IMR-90 (cell line): Measurements from ENCODE around the gene SLC16A1. TPM values are rescaled to one million over a fixed set of nuclear protein-coding genes. Genes with fewer than 3 reads are reported as not detected.

Experiments used
- ATAC-seq: fragments of 200-7000 bp; cut with Tn5 transposase; 2 replicates; pipeline ENCODE4 v1.9.1; 2020; ENCODE audit warnings: low read depth, mild to moderate bottlenecking, moderate library complexity
- BruUV-seq: library from RNA; stranded (reverse); fragments of 400-500 nt; replicated peaks from 2 replicates; lab custom pipeline; 2021; lab: Mats Ljungman, UMichigan
- CTCF ChIA-PET: fragments of 300-600 bp; formaldehyde crosslinking; extraction: SDS; loops from one replicate; lab custom pipeline; 2021; ENCODE audit warnings: antibody characterized with exemption; lab: Yijun Ruan, JAX
- POLR2A ChIA-PET: fragments of 300-600 bp; sonication (Branson Sonifier 250); formaldehyde crosslinking; loops from one replicate; lab custom pipeline; 2022; ENCODE audit warnings: antibody characterized with exemption; ENCODE audit not compliant: unreplicated experiment; lab: Charles Lee
- DNase-seq: peaks from one replicate; pipeline ENCODE4 v3.0.0; 2013
- H2AFZ ChIP-seq: replicated peaks from 2 replicates; pipeline ENCODE3; 2013; ENCODE audit warnings: low read length, mild to moderate bottlenecking; ENCODE audit not compliant: poor library complexity
- H2AK5ac ChIP-seq: 2 replicates; pipeline ENCODE4 v1.6.1; 2013; ENCODE audit warnings: low read depth, low read length, inconsistent platforms
- H2AK9ac ChIP-seq: replicated peaks from 2 replicates; pipeline ENCODE3; 2013; ENCODE audit warnings: mild to moderate bottlenecking, low read depth, low read length, moderate library complexity; ENCODE audit not compliant: poor library complexity
- H2BK120ac ChIP-seq: 2 replicates; pipeline ENCODE4 v1.6.1; 2013; ENCODE audit warnings: low read depth, low read length, inconsistent platforms
- H2BK15ac ChIP-seq: 3 replicates; pipeline ENCODE4 v1.6.1; 2013; ENCODE audit warnings: low read depth, low read length, inconsistent platforms
- H2BK20ac ChIP-seq: 2 replicates; pipeline ENCODE4 v1.6.1; 2013; ENCODE audit warnings: low read depth, mild to moderate bottlenecking, inconsistent platforms, low read length, moderate library complexity
- H2BK5ac ChIP-seq: 2 replicates; pipeline ENCODE4 v1.6.1; 2013; ENCODE audit warnings: mild to moderate bottlenecking, low read depth, low read length, inconsistent platforms; ENCODE audit not compliant: poor library complexity, severe bottlenecking
- H3K14ac ChIP-seq: replicated peaks from 2 replicates; pipeline ENCODE4 v1.6.1; 2013; ENCODE audit warnings: low read depth, low read length, inconsistent platforms
- H3K18ac ChIP-seq: 2 replicates; pipeline ENCODE4 v1.6.1; 2013; ENCODE audit warnings: low read depth, low read length, control low read depth
- H3K23ac ChIP-seq: 2 replicates; pipeline ENCODE4 v1.6.1; 2013; ENCODE audit warnings: low read depth, low read length, inconsistent platforms
- H3K27ac ChIP-seq: 2 replicates; pipeline ENCODE4 v1.5.1; 2013; ENCODE audit warnings: mild to moderate bottlenecking, control low read depth, low read length; ENCODE audit not compliant: insufficient read depth
- H3K27me3 ChIP-seq: 2 replicates; pipeline ENCODE4 v1.6.1; 2013; ENCODE audit warnings: low read length; ENCODE audit not compliant: control insufficient read depth, insufficient read depth
- H3K36me3 ChIP-seq: 2 replicates; pipeline ENCODE4 v1.6.1; 2013; ENCODE audit warnings: low read length, mixed read lengths; ENCODE audit not compliant: control insufficient read depth, insufficient read depth
- H3K4ac ChIP-seq: 2 replicates; pipeline ENCODE4 v1.6.1; 2013; ENCODE audit warnings: low read depth, low read length, inconsistent platforms
- H3K4me1 ChIP-seq: 2 replicates; pipeline ENCODE4 v1.6.1; 2013; ENCODE audit warnings: low read length, mixed read lengths; ENCODE audit not compliant: control insufficient read depth, insufficient read depth
- H3K4me2 ChIP-seq: 2 replicates; pipeline ENCODE4 v1.6.1; 2013; ENCODE audit warnings: low read depth, mild to moderate bottlenecking, control low read depth, low read length, moderate library complexity
- H3K4me3 ChIP-seq: 2 replicates; pipeline ENCODE4 v1.5.1; 2013; ENCODE audit warnings: low read depth, mild to moderate bottlenecking, control low read depth, low read length, moderate library complexity; ENCODE audit not compliant: insufficient read depth
- H3K56ac ChIP-seq: 2 replicates; pipeline ENCODE4 v1.6.1; 2013; ENCODE audit warnings: low read length, inconsistent platforms; ENCODE audit not compliant: insufficient read depth; ENCODE audit errors: extremely low read depth
- H3K79me1 ChIP-seq, 2 experiments: 2 replicates each; pipeline ENCODE4 v1.6.1; 2013; ENCODE audit warnings: low read length in 2 of 2, inconsistent platforms in 1 of 2, low read depth in 1 of 2
- H3K9ac ChIP-seq: 2 replicates; pipeline ENCODE4 v1.6.1; 2013; ENCODE audit warnings: low read depth, low read length, control low read depth
- H3K9me1 ChIP-seq: 2 replicates; pipeline ENCODE4 v1.6.1; 2013; ENCODE audit warnings: low read length, inconsistent platforms; ENCODE audit not compliant: insufficient read depth
- H3K9me3 ChIP-seq: 2 replicates; pipeline ENCODE4 v1.6.1; 2013; ENCODE audit warnings: low read length; ENCODE audit not compliant: control insufficient read depth, insufficient read depth
- H4K20me1 ChIP-seq: 2 replicates; pipeline ENCODE4 v1.6.1; 2013; ENCODE audit warnings: low read length, inconsistent platforms; ENCODE audit not compliant: insufficient read depth
- H4K5ac ChIP-seq: 2 replicates; pipeline ENCODE4 v1.6.1; 2013; ENCODE audit warnings: mild to moderate bottlenecking, low read depth, low read length, control low read depth
- H4K8ac ChIP-seq, 2 experiments: 2 replicates each; pipeline ENCODE4 v1.6.1; 2013; ENCODE audit warnings: low read depth in 2 of 2, low read length in 2 of 2, control low read depth in 1 of 2, inconsistent platforms in 1 of 2
- H4K91ac ChIP-seq: 2 replicates; pipeline ENCODE4 v1.6.1; 2013; ENCODE audit warnings: low read depth, low read length, inconsistent platforms; ENCODE audit not compliant: insufficient read depth
- CEBPB ChIP-seq: IDR thresholded peaks from 2 replicates; pipeline ENCODE4 v1.6.1; 2012; ENCODE audit warnings: low read depth, low read length, improper control_type of control experiment
- ELK1 ChIP-seq: fragments of 150-350 bp; IDR thresholded peaks from 2 replicates; pipeline ENCODE4 v1.6.1; 2016; ENCODE audit warnings: low read depth, mild to moderate bottlenecking, low read length, moderate library complexity, borderline replicate concordance
- FOS ChIP-seq: fragments of 150-350 bp; IDR thresholded peaks from 2 replicates; pipeline ENCODE4 v1.6.1; 2016; ENCODE audit warnings: low read depth, low read length
- MAFK ChIP-seq: IDR thresholded peaks from 2 replicates; pipeline ENCODE4 v1.6.1; 2012; ENCODE audit warnings: low read depth, low read length, improper control_type of control experiment
- MAZ ChIP-seq: IDR thresholded peaks from 2 replicates; pipeline ENCODE4 v1.6.1; 2012; ENCODE audit warnings: low read depth, mild to moderate bottlenecking, low read length, improper control_type of control experiment, moderate library complexity, borderline replicate concordance
- NFE2L2 ChIP-seq: fragments of 150-350 bp; IDR thresholded peaks from 2 replicates; pipeline ENCODE4 v1.6.1; 2016; ENCODE audit warnings: low read depth, mild to moderate bottlenecking, low read length
- RAD21 ChIP-seq: IDR thresholded peaks from 2 replicates; pipeline ENCODE4 v1.6.1; 2012; ENCODE audit warnings: low read length, improper control_type of control experiment
- RCOR1 ChIP-seq: IDR thresholded peaks from 2 replicates; pipeline ENCODE4 v1.6.1; 2012; ENCODE audit warnings: mild to moderate bottlenecking, low read length, improper control_type of control experiment; ENCODE audit not compliant: insufficient replicate concordance
- RFX5 ChIP-seq: IDR thresholded peaks from 2 replicates; pipeline ENCODE4 v1.8.0; 2012; ENCODE audit warnings: low read depth, mild to moderate bottlenecking, low read length, moderate library complexity
- USF2 ChIP-seq: fragments of 150-350 bp; IDR thresholded peaks from 2 replicates; pipeline ENCODE4 v1.6.1; 2017; ENCODE audit warnings: mild to moderate bottlenecking, antibody characterized with exemption, low read length, low read depth
- WGBS, 2 experiments: methylation state at CpG; one replicate each; pipeline versions ENCODE4 v1.1.5 to v1.1.7; 2013; ENCODE audit warnings: missing lambda C conversion rate in 2 of 2; ENCODE audit not compliant: insufficient read length in 1 of 2; ENCODE audit errors: extremely low coverage in 2 of 2; 5-methylcytosine and 5-hydroxymethylcytosine counted together
- dilution Hi-C: fragments of 300-500 bp; cut with HindIII; formaldehyde crosslinking; loops from one replicate; pipeline ENCODE4 v1.14.3; 2018; ENCODE audit warnings: low sequenced_read_pairs; ENCODE audit not compliant: unreplicated experiment
- in situ Hi-C: fragments of 300-500 bp; cut with MboI; formaldehyde crosslinking; loops from 3 replicates; pipeline ENCODE4 v1.14.3; 2019; ENCODE audit warnings: low sequenced_read_pairs, inconsistent platforms, mixed read lengths
- intact Hi-C: fragments of 100-400 bp; cut with micrococcal nuclease; formaldehyde crosslinking; loops from 2 replicates; pipeline ENCODE4 v1.10.0; 2022
- polyA plus RNA-seq, 3 experiments: library from polyadenylated mRNA; depleted of rRNA; stranded (reverse); fragments of >200 nt; gene quantifications; 2 replicates each; pipeline ENCODE4 v1.2.3, GENCODE V29; 2012; ENCODE audit warnings: low replicate concordance in 1 of 3
- total RNA-seq: library from RNA; depleted of rRNA; stranded (reverse); fragments of >200 nt; gene quantifications from 2 replicates; pipeline ENCODE4 v1.2.3, GENCODE V29; 2012

SLC16A1 gene
- total and polyA plus RNA-seq, 2 of the 4 experiments (the other 2 are of a cell fraction): 32.9 to 156 TPM

GRCh38 chr1:112946683-112947082, 9.3 kb downstream of the SLC16A1 start:
- Histone ChIP-seq H3K4me2 (no peak overlapping the region), H3K79me1 (peaks cover 22 to 40% of the 10 kb centered on the region in 2 experiments), H3K9me3 (no peaks in the 10 kb centered on the region), H2AK5ac (no peak overlapping the region), H2BK120ac (no peak overlapping the region), H3K27ac (no peak overlapping the region), H2BK15ac (no peak overlapping the region), H3K27me3 (no peaks in the 10 kb centered on the region), H3K56ac (no peak overlapping the region), H4K20me1 (no peaks in the 10 kb centered on the region), H3K4ac (no peak overlapping the region), H2AFZ (no peak overlapping the region), H3K4me1 (no peaks in the 10 kb centered on the region), H4K8ac (no peak overlapping the region), H3K9ac (no peak overlapping the region), H3K14ac (no peak overlapping the region), H3K23ac (no peak overlapping the region), H4K91ac (no peak overlapping the region), H3K18ac (no peak overlapping the region), H3K4me3 (no peak overlapping the region), H2BK5ac (no peak overlapping the region), H3K9me1 (no peaks in the 10 kb centered on the region; the same call in 1 of the 2 replicates), H2BK20ac (no peak overlapping the region), H2AK9ac (no peak overlapping the region), H3K36me3 (0 out of 2 replicates have a peak, but pooled peaks cover 6% of the 10 kb centered on the region), H4K5ac (no peak overlapping the region)
- DNase-seq: no peak
- dilution Hi-C loops: no loop called here
- ChIA-PET CTCF (no interaction called here), POLR2A (no interaction called here)
- WGBS, 2 experiments: 50% methylated on average over 1 of the region's 3 CpGs; no CpG with 5 or more reads in 1 of the 2 experiments
- no TSS peak for BruUV-seq
- intact Hi-C loops: no loop called here
- no peak for ATAC-seq
- TF ChIP-seq USF2: no peak
- no peak for TF ChIP-seq RFX5
- no peak for TF ChIP-seq RAD21
- TF ChIP-seq RCOR1: no peak
- TF ChIP-seq MAZ: no peak
- TF ChIP-seq MAFK: no peak
- TF ChIP-seq ELK1: no peak
- no peak for TF ChIP-seq NFE2L2
- no peak for TF ChIP-seq FOS
- TF ChIP-seq CEBPB: no peak
- in situ Hi-C loops: no loop called here
